Activated naive CD4-positive, alpha-beta T cell treated with anti-CD3 and anti-CD28 coated beads, Interleukin-2, amount 50 U/mL, for 72 hours (primary cell): ENCODE measurements around the gene ZNF778. TPM values are rescaled to one million over a fixed set of nuclear protein-coding genes. Genes with fewer than 3 reads are reported as not detected.
"Not testable (repeated sequence)": the region's sequence is repeated elsewhere in the genome, so short reads cannot be mapped to it uniquely, and the experiment has no call there.

Source experiments
- ATAC-seq, 2 donors: fragments of 150-1000 bp; cut with Tn5 transposase; 2 replicates each; pipeline ENCODE4 v1.10.0; 2021; ENCODE audit warnings: mild to moderate bottlenecking in 2 of 2, moderate library complexity in 2 of 2
- DNase-seq, 2 donors: peaks; one replicate each; pipeline ENCODE4 v3.0.0; 2021 to 2022; ENCODE audit warnings: low spot score in 2 of 2
- H3K27ac Mint-ChIP-seq, 2 donors: one replicate each; pipeline ENCODE4 v1.8.0; 2022; ENCODE audit warnings: mild to moderate bottlenecking in 2 of 2, mixed read lengths in 2 of 2
- H3K36me3 Mint-ChIP-seq, 2 donors: one replicate each; pipeline ENCODE4 v1.8.0; 2022; ENCODE audit warnings: mixed read lengths in 2 of 2
- H3K9me3 Mint-ChIP-seq, 2 donors: one replicate each; pipeline ENCODE4 v1.8.0; 2022; ENCODE audit warnings: mixed read lengths in 2 of 2
- total RNA-seq, 2 donors: library from RNA; stranded (reverse); gene quantifications; one replicate each; pipeline ENCODE4 v1.2.3, GENCODE V29; 2022

ZNF778 gene
- total RNA-seq, 2 donors from 2014 or later = 6.1 to 12.2 TPM

GRCh38 chr16:89230255-89230654 lies 12.8 kb downstream of the ZNF778 start:
- Mint-ChIP-seq H3K9me3 (peaks cover 15 to 24% of the 10 kb centered on the region in 2 donors), H3K36me3 (peaks cover 55 to 69% of the 10 kb centered on the region in 2 donors), H3K27ac (no peak overlapping the region)
- DNase-seq (no peak), ATAC-seq (no peak)

DNA sequence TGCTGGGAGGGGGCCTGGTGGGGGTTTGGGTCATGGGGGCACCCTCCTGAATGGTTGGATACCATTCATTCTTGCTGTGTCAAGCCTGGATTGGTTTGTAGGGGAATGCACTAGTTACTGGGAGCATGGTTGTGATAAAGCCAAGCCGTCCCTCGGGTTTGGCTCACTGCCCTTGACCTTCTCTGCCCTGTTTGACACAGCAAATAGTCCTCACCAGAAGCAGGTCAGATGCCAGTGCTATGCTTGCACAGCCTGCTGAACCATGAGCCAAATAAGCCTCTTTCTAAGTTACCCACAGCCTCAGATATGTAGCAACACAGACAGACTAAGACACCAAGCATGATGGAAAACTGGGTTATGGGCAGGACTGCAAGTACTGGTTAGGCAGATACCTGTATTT lies 14.6 kb downstream of the ZNF778 start:
- Mint-ChIP-seq H3K36me3 (peaks cover 39 to 52% of the 10 kb centered on the region in 2 donors), H3K9me3 (peaks cover 10 to 18% of the 10 kb centered on the region in 2 donors), H3K27ac (no peak overlapping the region)
- no peak for DNase-seq
- ATAC-seq = no peak

DNA sequence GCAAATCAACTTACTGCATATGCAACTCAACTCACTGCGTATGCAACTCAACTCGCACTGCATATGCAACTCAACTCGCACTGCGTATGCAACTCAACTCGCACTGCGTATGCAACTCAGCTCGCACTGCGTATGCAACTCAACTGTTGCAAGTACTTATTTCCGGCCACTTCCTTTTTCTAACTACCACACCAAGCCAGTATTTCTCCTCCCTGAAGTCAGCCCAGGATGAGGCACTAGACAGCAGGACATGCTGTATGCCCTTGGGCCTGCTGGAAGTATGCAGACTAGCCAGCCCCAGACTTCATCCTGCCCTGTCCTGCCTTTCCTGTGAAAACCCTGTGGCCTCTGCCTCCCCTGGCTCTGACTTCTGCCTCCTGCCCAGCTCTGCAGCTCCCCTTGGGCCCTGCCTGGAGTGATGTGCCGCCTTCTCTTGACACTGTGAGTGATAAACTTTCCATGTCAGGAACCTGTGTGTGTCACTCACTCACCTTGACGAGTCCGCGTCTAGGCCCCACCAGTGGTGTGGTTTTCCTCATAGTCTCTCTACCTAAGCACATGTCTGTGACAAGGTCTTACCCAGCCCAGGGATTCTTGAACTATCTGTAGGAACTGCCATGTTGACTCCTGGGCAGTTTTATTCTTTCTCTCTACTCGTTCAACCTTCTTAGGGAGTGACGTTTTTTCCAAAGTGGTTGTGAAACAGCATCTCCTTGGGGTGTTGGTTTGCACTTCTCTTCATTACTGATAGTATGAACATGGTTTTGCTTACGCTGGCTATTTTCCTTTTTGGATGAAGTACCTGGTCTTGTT lies 16.4 kb downstream of the ZNF778 start:
- H3K9me3 Mint-ChIP-seq = peaks cover 2 to 3% of the 10 kb centered on the region in 2 donors
- DNase-seq = no peak
- no peak for ATAC-seq
- no peak overlapping the region for H3K27ac Mint-ChIP-seq
- H3K36me3 Mint-ChIP-seq = peaks cover 21 to 34% of the 10 kb centered on the region in 2 donors

GRCh38 chr16:89237733-89238132 lies 20.2 kb downstream of the ZNF778 start:
- H3K36me3 Mint-ChIP-seq = peaks cover 0 to 24% of the 10 kb centered on the region in 2 donors
- DNase-seq (no peak), ATAC-seq (no peak)
- no peaks in the 10 kb centered on the region for H3K9me3 Mint-ChIP-seq
- H3K27ac Mint-ChIP-seq = no peak overlapping the region

DNA sequence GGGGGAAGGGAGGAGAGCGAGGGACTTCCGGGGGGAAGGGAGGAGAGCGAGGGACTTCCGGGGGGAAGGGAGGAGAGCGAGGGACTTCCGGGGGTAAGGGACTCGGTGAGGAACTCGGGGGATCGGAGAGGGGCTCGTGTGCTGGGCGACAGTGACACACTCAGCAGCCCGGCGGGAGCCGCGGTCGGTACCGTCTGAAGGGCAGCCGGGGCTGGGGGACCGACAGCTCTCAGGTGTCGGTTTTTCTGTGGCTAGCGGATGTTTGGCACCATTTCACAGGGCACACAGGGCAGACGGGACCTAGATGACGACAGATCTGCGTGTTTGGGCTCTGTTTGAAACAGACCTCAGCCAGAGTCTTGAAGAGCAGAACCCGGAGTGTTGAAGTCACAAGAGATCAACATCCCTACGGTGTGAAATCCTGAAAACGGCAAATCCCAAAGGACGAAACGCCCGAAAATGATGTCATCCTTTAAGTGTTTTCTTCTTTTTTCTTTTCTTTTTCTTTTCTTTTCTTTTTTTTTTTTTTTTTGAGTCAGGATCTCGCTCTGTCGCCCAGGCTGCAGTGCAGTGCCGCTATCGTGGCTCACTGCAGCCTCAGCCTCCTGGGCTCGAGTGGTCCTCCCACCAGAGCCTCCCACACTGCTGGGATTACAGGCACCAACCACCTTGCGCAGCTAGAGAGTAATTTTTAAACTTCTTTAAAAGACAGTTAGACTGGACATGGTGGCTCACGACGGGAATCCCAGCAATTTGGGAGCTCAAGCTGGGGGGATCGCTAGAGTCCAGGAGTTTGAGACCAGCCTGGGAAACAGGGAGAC lies 23.9 kb downstream of the ZNF778 start:
- DNase-seq = peak; percentile 68 to 86
- Mint-ChIP-seq H3K9me3 (no peaks in the 10 kb centered on the region), H3K36me3 (peaks cover 0 to 14% of the 10 kb centered on the region in 2 donors), H3K27ac (peak overlapping the region; percentile 96 to 99)
- peak; percentile 85 for ATAC-seq

DNA sequence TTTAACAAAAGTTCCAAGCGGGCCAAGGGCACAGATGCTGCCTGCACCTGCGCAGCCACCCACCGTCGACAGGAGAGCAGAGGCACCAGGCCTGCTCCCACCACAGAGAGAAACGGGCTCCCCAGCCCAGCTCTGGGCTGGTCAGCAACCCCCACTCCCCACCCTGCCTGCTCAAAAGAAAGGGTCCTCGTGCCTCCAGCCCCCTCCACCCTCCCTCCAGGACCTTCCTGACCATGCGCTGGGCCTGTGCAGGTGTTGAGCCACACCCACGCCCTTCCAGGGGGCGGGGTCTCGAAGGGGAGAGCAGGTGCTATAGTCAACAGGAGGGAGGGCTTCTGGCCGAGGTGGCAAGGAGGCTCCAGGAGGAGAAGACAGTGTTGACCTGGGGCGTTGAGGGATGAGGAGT lies 25.3 kb downstream of the ZNF778 start:
- DNase-seq (no peak), ATAC-seq (no peak)
- no peaks in the 10 kb centered on the region for H3K9me3 Mint-ChIP-seq
- H3K36me3 Mint-ChIP-seq = peaks cover 0 to 14% of the 10 kb centered on the region in 2 donors
- peak overlapping the region in 1 of 2 donors; percentile 24 for H3K27ac Mint-ChIP-seq

DNA sequence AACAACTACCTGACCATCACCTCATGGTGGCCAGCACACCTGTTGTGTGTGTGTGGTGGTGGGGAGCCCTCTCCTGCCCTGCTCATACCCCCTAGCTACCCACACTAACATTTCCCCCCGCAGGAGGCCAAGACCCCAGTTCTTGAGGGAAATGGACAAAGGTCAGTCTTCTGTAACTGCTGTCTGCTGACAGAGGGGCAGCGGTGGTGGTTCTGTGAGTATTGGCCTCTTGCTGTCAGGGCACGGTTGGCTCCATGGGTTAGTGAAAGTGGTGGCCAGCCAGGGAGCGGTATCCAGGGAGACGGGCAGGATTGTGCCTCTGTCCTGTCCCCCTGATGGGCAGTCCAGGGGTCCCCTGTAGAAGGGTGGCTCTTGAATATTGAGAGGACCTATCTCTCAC lies 26.2 kb downstream of the ZNF778 start:
- H3K9me3 Mint-ChIP-seq = no peaks in the 10 kb centered on the region
- peaks cover 0 to 14% of the 10 kb centered on the region in 2 donors for H3K36me3 Mint-ChIP-seq
- peak overlapping the region; percentile 32 to 63 for H3K27ac Mint-ChIP-seq
- DNase-seq = no peak
- no peak for ATAC-seq

DNA sequence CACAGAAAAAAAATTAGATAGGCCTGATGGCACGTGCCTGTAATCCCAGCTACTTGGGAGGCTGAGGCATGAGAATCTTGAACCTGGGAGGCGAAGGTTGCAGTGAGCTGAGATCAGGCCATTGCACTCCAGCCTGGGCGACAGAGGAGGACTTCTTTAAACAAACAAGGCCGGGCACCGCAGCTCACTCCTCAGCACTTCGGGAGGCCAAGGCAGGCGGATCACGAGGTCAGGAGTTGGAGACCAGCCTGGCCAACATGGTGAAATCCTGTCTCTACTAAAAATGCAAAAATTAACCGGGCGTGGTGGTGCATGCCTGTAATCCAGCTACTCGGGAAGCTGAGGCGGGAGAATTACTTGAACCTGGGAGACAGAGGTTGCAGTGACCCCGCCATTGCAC lies 26.8 kb downstream of the ZNF778 start:
- peak overlapping the region in 1 of 2 donors; percentile 32 for H3K27ac Mint-ChIP-seq
- peaks cover 0 to 14% of the 10 kb centered on the region in 2 donors for H3K36me3 Mint-ChIP-seq
- not testable (repeated sequence) for ATAC-seq

GRCh38 chr16:89244754-89245153 lies 27.3 kb downstream of the ZNF778 start:
- no peak for DNase-seq
- ATAC-seq = no peak
- H3K36me3 Mint-ChIP-seq = peaks cover 1 to 14% of the 10 kb centered on the region in 2 donors
- H3K27ac Mint-ChIP-seq = no peak overlapping the region
- H3K9me3 Mint-ChIP-seq = peaks cover under 1 to 1% of the 10 kb centered on the region in 2 donors

More for the DNA sequence above, 26.8 kb downstream of the ZNF778 start:
- not testable (repeated sequence) for DNase-seq, H3K9me3 Mint-ChIP-seq

DNA sequence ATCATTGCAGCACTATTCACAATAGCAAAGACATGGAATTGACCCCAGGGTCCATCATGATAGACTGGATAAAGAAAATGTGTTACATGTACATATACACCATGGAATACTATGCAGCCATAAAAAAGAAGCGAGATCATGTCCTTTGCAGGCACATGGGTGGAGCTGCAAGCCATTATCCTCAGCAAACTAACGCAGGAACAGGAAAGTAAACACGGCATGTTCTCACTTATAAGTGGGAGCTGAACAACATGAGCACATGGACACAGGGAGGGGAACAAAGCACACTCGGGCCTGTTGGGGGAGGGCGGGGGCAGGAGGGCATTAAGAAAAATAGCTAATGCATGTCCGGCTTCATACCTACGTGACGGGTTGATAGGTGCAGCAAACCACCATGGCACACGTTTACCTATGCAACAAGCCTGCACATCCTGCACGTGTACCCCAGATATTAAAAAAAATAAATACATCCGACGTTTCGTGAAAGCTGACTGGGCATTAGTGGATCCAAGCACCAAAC lies 28.9 kb downstream of the ZNF778 start:
- ATAC-seq (no peak), DNase-seq (no peak)
- Mint-ChIP-seq H3K27ac (no peak overlapping the region), H3K36me3 (peaks cover 10 to 14% of the 10 kb centered on the region in 2 donors), H3K9me3 (peaks cover 4 to 9% of the 10 kb centered on the region in 2 donors)

GRCh38 chr16:89246903-89247733 lies 29.6 kb downstream of the ZNF778 start:
- peak; percentile 85 to 89 for ATAC-seq
- Mint-ChIP-seq H3K36me3 (peaks cover 10% of the 10 kb centered on the region in 2 donors), H3K27ac (no peak overlapping the region)

DNA sequence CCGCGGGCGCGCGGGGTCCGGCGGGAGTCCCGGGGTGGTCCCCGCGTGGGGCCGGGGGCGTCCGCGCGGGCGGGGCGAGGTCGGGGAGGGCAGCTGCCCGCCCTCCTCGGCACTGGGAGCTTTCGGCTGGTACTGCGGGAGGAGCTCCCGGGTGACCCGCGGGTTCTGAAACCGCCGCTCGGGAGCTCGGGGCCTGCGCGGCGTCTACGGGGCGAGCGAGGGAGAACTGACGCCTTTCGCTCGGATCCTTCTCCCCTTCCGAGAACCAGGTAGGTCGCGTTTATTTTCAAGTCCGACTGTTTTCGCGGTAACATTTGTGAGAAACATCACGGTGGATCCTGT lies 30.2 kb downstream of the ZNF778 start:
- peaks cover 10% of the 10 kb centered on the region in 2 donors for H3K36me3 Mint-ChIP-seq
- not testable (repeated sequence) for H3K9me3 Mint-ChIP-seq, H3K27ac Mint-ChIP-seq, DNase-seq
- peak in 1 of 2 donors; percentile 57 for ATAC-seq

More at GRCh38 chr16:89246903-89247733, 29.6 kb downstream of the ZNF778 start:
- DNase-seq = peak; percentile 91 to 98
- peaks cover 4 to 9% of the 10 kb centered on the region in 2 donors for H3K9me3 Mint-ChIP-seq

DNA sequence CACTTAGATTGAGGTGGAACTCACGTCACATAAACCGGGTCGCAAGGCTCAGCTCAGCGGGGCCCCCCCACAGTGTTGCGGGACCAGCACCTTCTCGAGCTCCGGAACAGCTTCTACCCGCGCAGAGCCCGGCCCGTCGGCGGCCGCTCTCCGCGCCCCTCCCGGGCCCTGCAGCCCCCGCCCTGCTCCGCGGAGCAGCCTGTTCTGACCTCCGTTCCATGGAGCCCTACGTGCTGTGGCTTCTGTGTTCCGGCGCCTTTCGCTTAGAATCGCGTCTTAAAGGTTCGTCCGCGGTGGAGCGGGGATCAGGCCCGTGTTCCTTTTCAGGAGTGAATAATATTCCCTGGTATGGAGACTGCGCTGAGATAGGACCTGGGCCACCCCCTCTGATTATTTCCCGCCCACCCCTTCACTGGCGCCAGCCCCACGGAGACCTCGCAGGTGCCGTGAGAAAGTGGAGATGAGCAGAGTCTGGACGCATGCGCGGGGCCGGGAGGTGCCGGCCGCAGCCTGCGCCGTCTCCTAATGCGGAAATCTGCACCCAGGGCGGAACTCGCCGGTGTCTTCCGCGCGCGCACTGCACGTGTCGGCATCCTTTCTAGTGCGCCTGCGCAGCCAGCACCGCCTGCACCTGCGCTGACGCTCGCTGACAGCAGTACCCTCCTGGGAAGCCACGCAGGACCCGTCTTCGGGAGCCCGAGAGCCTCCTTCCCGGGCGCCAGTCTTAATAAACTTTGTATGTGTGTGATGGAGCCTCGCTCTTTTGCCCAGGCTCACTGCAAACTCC lies 30.9 kb downstream of the ZNF778 start:
- DNase-seq = no peak

DNA sequence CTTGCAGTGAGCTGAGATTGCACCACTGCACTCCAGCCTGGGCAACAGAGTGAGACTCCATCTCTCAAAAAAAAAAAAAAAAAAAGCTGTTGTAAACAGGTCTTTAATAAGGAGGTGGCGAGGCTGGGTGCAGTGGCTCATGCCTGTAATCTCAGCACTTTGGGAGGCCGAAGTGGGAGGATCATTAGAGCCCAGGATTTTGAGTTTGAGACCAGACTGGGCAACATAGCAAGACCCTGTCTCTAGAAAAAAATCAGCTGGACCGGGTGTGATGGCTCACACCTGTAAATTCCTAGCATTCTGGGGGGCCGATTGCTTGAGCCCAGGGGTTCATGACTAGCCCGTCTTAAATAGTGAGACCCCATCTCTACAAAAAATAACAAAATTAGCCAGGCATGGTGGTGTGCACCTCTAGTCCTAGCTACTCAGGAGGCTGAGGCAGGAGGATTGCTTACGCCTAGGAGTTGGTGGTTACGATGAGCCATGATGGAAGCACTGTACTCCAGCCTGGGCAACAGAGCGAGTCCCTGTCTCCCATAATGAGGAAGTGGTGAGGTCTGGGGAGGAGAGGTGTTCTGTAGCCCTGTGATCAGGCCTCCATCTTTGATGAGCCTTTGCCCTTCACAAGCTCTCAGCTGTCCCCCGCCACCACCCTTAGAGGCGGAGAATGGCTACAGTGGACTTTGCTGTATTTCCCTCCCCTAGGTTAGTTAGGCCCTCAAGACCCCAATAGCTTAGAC lies 36.2 kb downstream of the ZNF778 start:
- DNase-seq = no peak
- Mint-ChIP-seq H3K27ac (no peak overlapping the region), H3K9me3 (peaks cover 4 to 12% of the 10 kb centered on the region in 2 donors), H3K36me3 (peaks cover 15 to 23% of the 10 kb centered on the region in 2 donors)
- no peak for ATAC-seq

More for the DNA sequence above, 30.9 kb downstream of the ZNF778 start:
- Mint-ChIP-seq H3K27ac (no peak overlapping the region), H3K9me3 (peaks cover 4 to 9% of the 10 kb centered on the region in 2 donors), H3K36me3 (peaks cover 10% of the 10 kb centered on the region in 2 donors)
- ATAC-seq = no peak
